ENCODE measurements around the gene PTPRG. TPM values are rescaled to one million over a fixed set of nuclear protein-coding genes. Genes with fewer than 3 reads are reported as not detected.

PTPRG gene
- total and polyA plus RNA-seq, 2 experiments from 2014 or later, result 11.5 to 39.6 TPM

DNA sequence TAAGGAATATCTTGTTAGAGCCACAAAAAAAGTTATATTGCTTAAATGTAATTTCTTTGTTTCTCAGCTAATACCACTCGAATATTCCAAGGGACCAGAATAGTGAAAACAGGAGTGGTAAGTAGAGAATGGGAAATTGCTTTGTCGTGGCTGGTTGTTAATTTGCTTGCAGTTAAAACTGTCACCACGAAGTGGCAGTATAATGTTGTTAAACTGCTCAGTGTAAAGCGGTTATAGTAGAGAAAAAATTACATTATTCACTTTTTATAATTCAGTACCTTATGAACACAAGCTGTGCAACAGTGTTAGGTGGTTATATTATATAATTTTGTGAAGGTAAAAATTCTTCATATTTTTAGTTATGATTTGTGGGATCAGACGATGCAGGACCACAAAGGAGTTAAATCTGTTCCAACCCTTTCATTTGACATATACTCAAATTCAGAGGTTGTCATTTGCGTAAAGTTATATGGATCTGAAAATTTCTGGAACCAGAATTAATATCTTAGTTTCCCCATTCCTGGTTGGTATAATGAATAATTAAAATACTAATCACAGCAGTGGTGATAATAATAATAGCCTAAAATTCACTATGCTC, 640.2 kb downstream of the PTPRG start:
- in situ Hi-C loops (cut with MboI), result no loop called here
- no peak overlapping the region for H2AFZ ChIP-seq
- no peaks in the 10 kb centered on the region for H4K20me1 ChIP-seq (ENCODE audit: insufficient read depth)
- H3F3A ChIP-seq (ENCODE audit: insufficient read depth), result no peaks in the 10 kb centered on the region
- H3K27me3 ChIP-seq (replicated peaks; ENCODE audit: insufficient read depth), result no peaks in the 10 kb centered on the region
- H3K9me3 ChIP-seq (ENCODE audit: low read depth), result no peaks in the 10 kb centered on the region
- TF ChIP-seq EZH2phosphoT487 (IDR thresholded peaks at IDR 0.05; ENCODE audit: insufficient read depth, low read depth) (no peak), EZH2 (IDR thresholded peaks at IDR 0.05; ENCODE audit: insufficient read depth, poor library complexity, severe bottlenecking) (no peak)
- H3K9me2 ChIP-seq (ENCODE audit: insufficient read depth), result no peaks in the 10 kb centered on the region
- no peaks in the 10 kb centered on the region for H3K36me3 ChIP-seq (ENCODE audit: low read depth)
- no peaks in the 10 kb centered on the region for H3K4me1 ChIP-seq (ENCODE audit: insufficient read depth)
- H3K4me3 ChIP-seq, result no peak overlapping the region
- peak; percentile 57 for DNase-seq
- H3K79me2 ChIP-seq (ENCODE audit: insufficient read depth), result no peaks in the 10 kb centered on the region
- H3K27ac ChIP-seq, result no peak overlapping the region
- WGBS, 2 experiments (ENCODE audit: low coverage in 1 of 2, low lambda C conversion rate in 2 of 2, missing lambda C conversion rate in 2 of 2), result 38 to 42% methylated on average over 6 of the region's 6 CpGs
- no peak overlapping the region for H3K4me2 ChIP-seq (ENCODE audit: unreplicated experiment)
- no peak overlapping the region for H3K9ac ChIP-seq

DNA sequence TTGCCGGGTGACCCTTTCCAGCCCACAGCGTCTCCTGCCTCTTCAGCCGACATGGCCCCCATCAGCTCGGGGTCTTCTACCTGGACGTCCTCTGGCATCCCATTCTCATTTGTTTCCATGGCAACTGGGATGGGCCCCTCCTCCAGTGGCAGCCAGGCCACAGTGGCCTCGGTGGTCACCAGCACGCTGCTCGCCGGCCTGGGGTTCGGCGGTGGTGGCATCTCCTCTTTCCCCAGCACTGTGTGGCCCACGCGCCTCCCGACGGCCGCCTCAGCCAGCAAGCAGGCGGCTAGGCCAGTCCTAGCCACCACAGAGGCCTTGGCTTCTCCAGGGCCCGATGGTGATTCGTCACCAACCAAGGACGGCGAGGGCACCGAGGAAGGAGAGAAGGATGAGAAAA, 641.8 kb downstream of the PTPRG start:
- no peak overlapping the region for H3K27ac ChIP-seq
- H3K79me2 ChIP-seq (ENCODE audit: insufficient read depth), result no peaks in the 10 kb centered on the region
- WGBS, 2 experiments (ENCODE audit: low coverage in 1 of 2, low lambda C conversion rate in 2 of 2, missing lambda C conversion rate in 2 of 2), result 95 to 97% methylated on average over 22 of the region's 22 CpGs
- H3K9ac ChIP-seq, result no peak overlapping the region
- in situ Hi-C loops (cut with MboI), result no loop called here
- H3K9me2 ChIP-seq (ENCODE audit: insufficient read depth), result no peaks in the 10 kb centered on the region
- H3K36me3 ChIP-seq (ENCODE audit: low read depth), result no peaks in the 10 kb centered on the region
- H3K27me3 ChIP-seq (replicated peaks; ENCODE audit: insufficient read depth), result no peaks in the 10 kb centered on the region
- no peaks in the 10 kb centered on the region for H4K20me1 ChIP-seq (ENCODE audit: insufficient read depth)
- no peak overlapping the region for H2AFZ ChIP-seq
- H3K9me3 ChIP-seq (ENCODE audit: low read depth), result no peaks in the 10 kb centered on the region
- H3F3A ChIP-seq (ENCODE audit: insufficient read depth), result no peaks in the 10 kb centered on the region
- H3K4me2 ChIP-seq (ENCODE audit: unreplicated experiment), result no peak overlapping the region
- no peak overlapping the region for H3K4me3 ChIP-seq
- H3K4me1 ChIP-seq (ENCODE audit: insufficient read depth), result no peaks in the 10 kb centered on the region
- TF ChIP-seq EZH2 (IDR thresholded peaks at IDR 0.05; ENCODE audit: insufficient read depth, poor library complexity, severe bottlenecking) (no peak), EZH2phosphoT487 (IDR thresholded peaks at IDR 0.05; ENCODE audit: insufficient read depth, low read depth) (no peak)
- no peak for DNase-seq

GRCh38 chr3:62203561-62203960, 642.2 kb downstream of the PTPRG start:
- no peaks in the 10 kb centered on the region for H4K20me1 ChIP-seq (ENCODE audit: insufficient read depth)
- no peak for DNase-seq
- no peaks in the 10 kb centered on the region for H3K4me1 ChIP-seq (ENCODE audit: insufficient read depth)
- no peaks in the 10 kb centered on the region for H3K27me3 ChIP-seq (replicated peaks; ENCODE audit: insufficient read depth)
- H3K27ac ChIP-seq, result no peak overlapping the region
- no peak overlapping the region for H2AFZ ChIP-seq
- H3K79me2 ChIP-seq (ENCODE audit: insufficient read depth), result no peaks in the 10 kb centered on the region
- no peaks in the 10 kb centered on the region for H3F3A ChIP-seq (ENCODE audit: insufficient read depth)
- no peaks in the 10 kb centered on the region for H3K36me3 ChIP-seq (ENCODE audit: low read depth)
- H3K9me2 ChIP-seq (ENCODE audit: insufficient read depth), result no peaks in the 10 kb centered on the region
- H3K9me3 ChIP-seq (ENCODE audit: low read depth), result no peaks in the 10 kb centered on the region
- no peak overlapping the region for H3K9ac ChIP-seq
- 94 to 96% methylated on average over 19 of the region's 19 CpGs for WGBS, 2 experiments (ENCODE audit: low coverage in 1 of 2, low lambda C conversion rate in 2 of 2, missing lambda C conversion rate in 2 of 2)
- H3K4me2 ChIP-seq (ENCODE audit: unreplicated experiment), result no peak overlapping the region
- in situ Hi-C loops (cut with MboI), result no loop called here
- TF ChIP-seq EZH2 (IDR thresholded peaks at IDR 0.05; ENCODE audit: insufficient read depth, poor library complexity, severe bottlenecking), result no peak
- no peak for TF ChIP-seq EZH2phosphoT487 (IDR thresholded peaks at IDR 0.05; ENCODE audit: insufficient read depth, low read depth)
- no peak overlapping the region for H3K4me3 ChIP-seq

GRCh38 chr3:62207197-62207596, 645.8 kb downstream of the PTPRG start:
- peaks cover 6% of the 10 kb centered on the region for H3K4me1 ChIP-seq (ENCODE audit: insufficient read depth)
- in situ Hi-C loops (cut with MboI), result no loop called here

More at GRCh38 chr3:62207197-62207596, 645.8 kb downstream of the PTPRG start:
- Histone ChIP-seq H3K27me3 (replicated peaks; ENCODE audit: insufficient read depth) (no peaks in the 10 kb centered on the region), H3K9ac (no peak overlapping the region), H3K4me3 (no peak overlapping the region), H3F3A (ENCODE audit: insufficient read depth) (no peaks in the 10 kb centered on the region; the same call in 1 of the 2 replicates), H3K4me2 (ENCODE audit: unreplicated experiment) (no peak overlapping the region), H3K27ac (no peak overlapping the region), H3K36me3 (ENCODE audit: low read depth) (no peaks in the 10 kb centered on the region), H3K79me2 (ENCODE audit: insufficient read depth) (no peaks in the 10 kb centered on the region), H3K9me2 (ENCODE audit: insufficient read depth) (0 out of 2 replicates have a peak, but pooled peaks cover 3% of the 10 kb centered on the region), H2AFZ (no peak overlapping the region), H4K20me1 (ENCODE audit: insufficient read depth) (no peaks in the 10 kb centered on the region), H3K9me3 (ENCODE audit: low read depth) (no peaks in the 10 kb centered on the region)
- WGBS, 2 experiments (ENCODE audit: low coverage in 1 of 2, low lambda C conversion rate in 2 of 2, missing lambda C conversion rate in 2 of 2), result 95 to 98% methylated on average over 3 of the region's 3 CpGs
- TF ChIP-seq EZH2phosphoT487 (IDR thresholded peaks at IDR 0.05; ENCODE audit: insufficient read depth, low read depth) (no peak), EZH2 (IDR thresholded peaks at IDR 0.05; ENCODE audit: insufficient read depth, poor library complexity, severe bottlenecking) (no peak)
- DNase-seq, result no peak

Data from GM23248 (cell line).